GM18861 (cell line): ENCODE measurements around the gene HYAL3.
"Not testable (repeated sequence)": the region's sequence is repeated elsewhere in the genome, so short reads cannot be mapped to it uniquely, and the experiment has no call there.

Experiments used
- ATAC-seq: cut with Tn5 transposase; IDR thresholded peaks from one replicate; pipeline ENCODE4 v1.9.1; 2021; ENCODE audit not compliant: unreplicated experiment

The HYAL3 gene

DNA sequence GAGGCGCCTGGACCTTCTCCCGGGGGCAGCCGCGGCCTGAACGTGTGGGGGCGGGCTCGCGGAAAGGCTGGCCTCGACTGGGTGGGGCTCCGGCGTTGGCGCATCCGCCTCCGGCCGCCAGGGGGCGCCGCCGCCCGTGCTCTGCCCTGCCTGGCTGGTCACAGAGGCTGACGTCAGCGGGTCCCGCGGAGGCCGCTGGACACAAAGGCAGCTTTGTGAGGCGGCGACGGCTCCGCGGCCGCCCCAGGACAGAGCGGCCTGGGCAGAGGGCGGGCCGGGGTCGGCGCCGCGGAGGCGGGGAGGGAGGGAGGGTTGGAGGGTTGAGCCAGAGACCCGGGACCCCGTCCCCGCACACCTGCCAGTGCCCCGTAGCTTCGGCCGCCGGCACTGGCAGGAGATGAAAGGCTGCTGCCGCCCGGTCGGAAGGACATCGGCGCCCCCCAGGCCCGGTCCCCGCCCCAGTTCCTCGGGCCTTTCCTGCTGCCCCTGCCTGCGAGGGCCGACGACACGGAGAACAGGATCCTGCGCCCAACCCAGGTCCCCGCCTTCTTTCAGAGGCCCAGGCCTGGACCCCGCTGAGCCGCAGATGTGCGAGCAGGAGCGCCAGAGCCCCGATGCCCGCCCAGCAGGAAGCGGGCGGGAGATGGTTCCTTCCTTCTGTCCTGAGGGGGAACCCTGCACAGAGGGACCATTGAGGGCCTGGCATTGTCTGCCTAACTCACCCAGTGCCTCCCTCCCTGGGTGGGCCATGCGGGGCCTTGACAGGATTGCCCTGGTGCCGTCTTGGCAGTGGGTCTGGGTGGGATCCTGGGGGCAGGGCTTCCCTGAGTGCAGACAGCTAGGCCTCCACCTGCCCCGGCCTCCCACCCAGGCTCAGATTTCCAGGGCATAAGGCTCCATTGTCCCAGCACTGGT lies 38.9 kb downstream of the HYAL3 start:
- ATAC-seq, result peak; percentile 82

DNA sequence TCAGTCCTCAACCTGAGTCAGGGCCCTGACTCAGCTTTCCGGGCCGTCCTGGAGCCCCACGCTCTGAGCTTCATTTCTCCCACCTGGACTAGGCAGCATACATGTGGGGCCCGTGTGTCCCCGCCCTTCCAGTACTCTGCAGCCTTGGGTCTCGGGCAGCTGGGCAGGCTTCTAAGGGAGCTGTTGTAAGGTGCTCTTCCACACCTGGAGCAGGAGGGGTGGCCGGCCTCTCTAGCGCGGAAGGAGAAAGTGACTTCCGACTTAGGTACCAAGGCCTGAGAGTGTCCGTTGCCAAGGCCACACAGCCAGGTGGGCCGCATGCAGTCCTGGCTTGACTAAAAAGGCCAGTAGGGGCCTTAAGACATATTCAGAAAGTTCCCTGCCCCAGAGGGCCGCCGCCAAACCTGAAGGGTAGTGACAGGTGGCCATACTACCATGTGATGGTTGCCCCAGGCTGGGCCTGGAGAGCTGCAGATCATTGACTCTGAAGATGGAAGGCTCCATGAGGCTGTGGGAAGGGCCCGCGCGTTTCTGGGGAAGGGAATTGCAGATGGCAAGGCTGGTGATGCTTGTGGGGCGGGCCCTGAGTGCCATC lies 39.7 kb downstream of the HYAL3 start:
- ATAC-seq, result peak; percentile 10

DNA sequence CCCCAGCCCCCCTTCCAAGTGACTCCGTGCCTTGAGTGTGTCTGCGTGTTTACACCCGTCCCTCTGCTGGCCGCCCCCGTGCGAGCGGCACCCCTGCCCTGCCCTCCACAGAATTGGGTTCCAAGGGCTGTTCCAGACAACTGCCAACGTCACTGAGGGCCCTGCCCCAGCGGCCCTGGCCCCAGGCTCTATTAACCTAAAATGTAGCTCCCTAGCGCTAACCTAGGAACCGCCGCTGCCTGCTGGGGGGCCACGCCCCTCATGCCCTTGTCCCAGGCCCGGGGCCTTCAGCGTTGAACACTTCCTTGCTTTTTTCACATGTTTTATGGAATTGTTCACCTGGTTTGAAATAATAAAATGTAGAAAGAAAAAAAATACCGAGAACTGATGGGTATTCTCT lies 40.2 kb downstream of the HYAL3 start:
- ATAC-seq, result no peak

DNA sequence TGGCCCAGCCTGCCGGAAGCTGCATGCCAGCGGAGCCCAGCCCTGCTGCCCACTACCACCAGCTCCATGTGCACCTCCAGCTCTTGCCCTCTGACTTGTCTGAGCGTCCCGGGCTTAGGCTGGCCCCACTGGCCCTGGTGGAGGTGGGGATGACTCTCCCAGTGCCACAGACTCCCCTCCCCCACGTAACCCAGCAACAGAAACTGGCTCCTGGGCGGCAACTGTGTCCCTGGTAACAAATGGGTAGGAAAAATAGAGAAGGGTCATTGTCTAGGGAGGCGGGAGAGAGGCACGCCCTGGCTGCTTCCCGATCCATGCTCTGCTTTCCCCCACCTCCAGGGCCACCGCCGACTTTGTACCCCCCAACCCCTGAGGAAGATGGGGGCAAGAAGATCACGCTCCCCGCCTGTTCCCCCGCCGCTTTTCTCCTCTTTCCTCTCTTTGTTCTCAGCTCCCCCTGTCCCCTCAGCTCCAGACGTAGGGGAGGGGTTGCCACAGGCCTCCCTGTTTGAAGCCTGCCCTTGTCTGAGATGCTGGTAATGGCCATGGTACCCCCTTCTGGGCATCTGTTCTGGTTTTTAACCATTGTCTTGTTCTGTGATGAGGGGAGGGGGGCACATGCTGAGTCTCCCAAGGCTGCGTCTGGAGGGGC lies 41.0 kb downstream of the HYAL3 start:
- ATAC-seq, result no peak

DNA sequence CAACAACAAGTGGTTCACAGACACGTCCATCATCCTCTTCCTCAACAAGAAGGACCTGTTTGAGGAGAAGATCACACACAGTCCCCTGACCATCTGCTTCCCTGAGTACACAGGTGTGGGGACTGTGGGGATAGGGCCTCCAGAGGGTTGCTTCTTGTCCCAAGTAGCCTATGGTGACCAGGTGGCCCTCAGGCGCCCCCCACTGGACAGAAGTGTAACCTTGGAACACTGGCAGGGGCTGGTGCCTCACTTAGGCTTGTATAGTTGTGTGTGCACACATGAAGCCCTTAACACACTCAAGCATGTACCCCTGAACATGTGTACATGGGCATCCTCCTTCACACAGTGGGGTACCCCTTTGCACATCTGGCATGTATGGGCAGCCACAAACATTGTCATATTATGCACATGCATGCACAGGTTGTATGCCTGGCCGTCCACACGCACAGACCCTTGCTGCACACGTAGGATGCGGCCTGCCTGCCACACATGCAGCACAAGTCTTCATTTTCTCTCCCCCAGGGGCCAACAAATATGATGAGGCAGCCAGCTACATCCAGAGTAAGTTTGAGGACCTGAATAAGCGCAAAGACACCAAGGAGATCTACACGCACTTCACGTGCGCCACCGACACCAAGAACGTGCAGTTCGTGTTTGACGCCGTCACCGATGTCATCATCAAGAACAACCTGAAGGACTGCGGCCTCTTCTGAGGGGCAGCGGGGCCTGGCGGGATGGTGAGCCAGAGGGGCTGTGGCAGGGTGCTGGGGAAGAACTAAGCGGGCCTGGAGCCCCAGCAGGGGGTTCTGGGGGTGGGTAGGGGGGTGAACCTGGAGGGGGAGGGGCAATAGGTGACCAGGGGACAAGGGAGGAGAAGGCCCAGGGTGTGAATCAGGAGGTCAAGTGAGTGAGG lies 42.0 kb downstream of the HYAL3 start:
- ATAC-seq, result no peak

DNA sequence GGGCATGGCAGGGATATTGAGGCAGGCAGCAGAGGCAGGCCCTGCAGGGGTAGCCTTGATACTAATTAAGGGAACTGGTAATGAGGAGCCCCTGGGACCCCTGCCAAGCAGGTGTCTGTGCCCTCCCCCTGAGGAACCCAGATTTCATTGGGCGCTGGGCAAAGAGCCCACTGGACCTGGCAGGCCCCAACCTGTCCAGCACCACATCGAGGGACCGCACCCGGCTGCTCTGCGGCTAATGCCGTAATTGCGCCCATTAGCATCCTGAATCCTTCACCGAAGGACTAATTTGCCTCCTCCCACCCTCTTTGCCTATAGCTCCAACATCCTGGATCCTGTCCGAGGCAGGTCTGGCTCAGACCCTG lies 44.0 kb downstream of the HYAL3 start:
- no peak for ATAC-seq

DNA sequence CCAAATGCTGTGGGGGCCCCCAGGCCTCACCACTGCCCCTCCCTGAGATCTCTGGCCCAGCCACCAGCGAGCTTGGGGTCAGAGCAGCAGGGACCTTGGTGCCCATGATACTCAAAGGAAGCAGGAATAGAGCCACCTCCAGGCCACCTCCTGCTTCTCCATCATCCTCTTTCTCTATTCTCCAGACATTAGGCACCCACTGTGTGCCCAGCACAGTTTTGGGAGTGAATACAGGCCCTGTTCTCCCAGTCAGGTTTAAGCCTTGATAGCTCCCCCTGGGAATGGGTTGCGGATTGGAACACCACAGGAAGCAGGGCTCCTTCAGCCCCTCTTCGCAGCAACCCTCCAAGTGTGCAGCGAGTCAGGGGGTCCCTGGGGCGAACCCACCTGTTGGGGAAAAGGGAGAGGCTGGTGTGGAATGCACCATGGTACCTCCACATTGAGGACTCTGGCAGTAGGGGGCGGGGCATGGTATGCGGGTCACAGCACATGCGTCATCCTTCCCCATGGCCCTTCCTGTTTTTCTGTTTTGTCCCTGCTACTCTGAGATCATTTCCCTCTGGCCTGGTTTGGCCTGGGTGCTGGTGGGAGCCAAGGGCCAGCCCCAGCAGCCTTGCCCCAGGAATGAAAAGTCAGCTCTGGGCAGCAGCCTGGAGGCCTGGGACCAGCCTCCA lies 44.5 kb downstream of the HYAL3 start:
- ATAC-seq, result no peak

DNA sequence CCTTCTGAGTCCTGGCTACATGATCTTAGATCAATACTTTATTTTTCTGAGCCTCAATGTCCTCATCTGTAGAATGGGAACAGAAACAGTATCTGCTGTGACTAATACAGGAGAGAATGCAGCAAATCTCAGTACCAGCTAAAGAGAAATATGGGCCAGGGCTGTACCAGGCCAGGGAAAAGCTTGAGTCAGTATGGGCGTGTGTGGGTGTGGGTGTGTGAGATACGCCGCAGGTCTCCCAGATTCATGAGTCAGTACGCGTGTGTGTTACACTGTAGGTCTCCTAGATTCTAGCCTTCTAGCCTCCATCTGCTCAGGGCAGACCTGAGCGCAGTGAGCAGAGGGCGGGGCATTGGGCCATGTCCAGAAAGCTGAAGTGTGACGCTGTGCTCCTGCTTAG lies 48.0 kb downstream of the HYAL3 start:
- ATAC-seq, result no peak

DNA sequence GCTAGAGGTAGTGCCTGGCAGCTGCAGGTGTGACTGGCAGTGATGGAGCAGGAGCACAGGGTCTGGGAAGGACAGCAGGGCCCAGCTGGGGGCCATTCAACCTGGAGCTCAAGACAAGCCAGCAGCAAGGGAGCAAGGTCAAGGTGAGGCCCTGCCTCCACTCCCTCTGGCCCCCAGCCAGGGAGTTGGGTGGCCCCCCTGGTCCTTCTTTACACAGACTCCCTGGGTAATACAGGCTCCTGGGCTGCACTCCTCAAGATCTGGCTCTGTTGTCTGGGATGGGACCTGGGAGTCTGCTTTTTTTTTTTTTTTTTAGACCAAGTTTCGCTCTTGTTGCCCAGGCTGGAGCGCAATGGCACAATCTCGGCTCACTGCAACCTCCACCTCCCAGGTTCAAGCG lies 48.7 kb downstream of the HYAL3 start:
- no peak for ATAC-seq

DNA sequence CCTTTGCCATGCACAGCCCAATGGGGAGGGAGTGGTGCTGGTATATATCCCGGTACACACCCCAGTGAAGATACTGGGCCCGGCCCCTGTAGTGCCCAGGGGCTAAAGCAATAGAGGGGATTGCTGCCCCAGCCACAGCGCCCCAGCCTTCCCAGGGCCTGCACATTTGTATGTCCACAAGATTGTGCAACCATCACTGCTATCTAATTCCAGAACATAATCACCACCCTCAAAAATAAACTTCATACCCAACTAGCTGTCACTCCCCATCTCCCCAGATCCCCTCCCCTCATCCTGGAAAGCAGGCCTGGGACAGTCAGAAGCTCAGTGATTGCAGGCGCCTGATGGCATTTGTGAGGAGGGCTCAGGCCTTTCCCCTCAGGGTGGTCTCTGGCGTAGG lies 49.7 kb downstream of the HYAL3 start:
- no peak for ATAC-seq

DNA sequence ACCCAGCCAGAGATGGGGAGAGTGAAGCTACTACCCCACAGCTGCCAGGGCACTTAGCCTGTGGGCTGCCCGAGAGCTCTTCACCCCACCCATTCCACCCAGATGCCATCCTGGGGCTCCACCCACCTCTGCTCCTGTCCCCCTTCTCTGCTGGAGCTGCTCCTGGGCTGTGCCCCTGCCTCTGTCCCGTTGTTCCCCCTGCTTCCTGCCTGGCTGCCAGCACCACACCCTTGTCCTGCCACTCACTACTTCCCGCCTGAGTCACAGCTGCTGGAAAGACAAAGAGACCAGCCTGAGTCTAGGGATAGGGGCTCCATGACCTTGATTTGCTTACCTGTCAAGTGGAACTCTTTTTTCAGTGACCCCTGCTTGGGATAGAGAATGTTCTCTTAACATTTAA lies 50.8 kb downstream of the HYAL3 start:
- no peak for ATAC-seq

DNA sequence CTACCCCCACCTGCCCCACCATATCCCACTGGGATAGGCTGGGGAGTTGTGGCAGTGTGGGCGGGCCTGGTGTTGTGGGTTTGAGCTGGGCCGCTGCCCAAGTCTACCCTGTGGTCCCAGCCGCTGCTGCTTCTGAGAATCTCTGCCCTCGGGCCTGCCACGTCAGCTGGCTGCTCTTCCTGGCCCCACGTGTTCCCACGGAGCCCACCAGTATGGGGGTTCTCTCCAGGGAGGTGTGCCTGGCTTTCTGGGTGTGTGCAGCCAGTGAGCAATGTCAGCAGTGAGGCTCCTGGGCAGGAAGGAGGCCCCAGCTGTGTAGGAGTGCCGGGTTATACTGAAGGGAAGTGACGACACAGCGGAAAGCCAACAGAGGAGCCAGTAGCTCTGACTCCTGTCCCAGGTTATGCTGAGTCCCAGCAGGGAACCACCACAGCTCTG lies 52.7 kb downstream of the HYAL3 start:
- ATAC-seq, result peak; percentile 39

DNA sequence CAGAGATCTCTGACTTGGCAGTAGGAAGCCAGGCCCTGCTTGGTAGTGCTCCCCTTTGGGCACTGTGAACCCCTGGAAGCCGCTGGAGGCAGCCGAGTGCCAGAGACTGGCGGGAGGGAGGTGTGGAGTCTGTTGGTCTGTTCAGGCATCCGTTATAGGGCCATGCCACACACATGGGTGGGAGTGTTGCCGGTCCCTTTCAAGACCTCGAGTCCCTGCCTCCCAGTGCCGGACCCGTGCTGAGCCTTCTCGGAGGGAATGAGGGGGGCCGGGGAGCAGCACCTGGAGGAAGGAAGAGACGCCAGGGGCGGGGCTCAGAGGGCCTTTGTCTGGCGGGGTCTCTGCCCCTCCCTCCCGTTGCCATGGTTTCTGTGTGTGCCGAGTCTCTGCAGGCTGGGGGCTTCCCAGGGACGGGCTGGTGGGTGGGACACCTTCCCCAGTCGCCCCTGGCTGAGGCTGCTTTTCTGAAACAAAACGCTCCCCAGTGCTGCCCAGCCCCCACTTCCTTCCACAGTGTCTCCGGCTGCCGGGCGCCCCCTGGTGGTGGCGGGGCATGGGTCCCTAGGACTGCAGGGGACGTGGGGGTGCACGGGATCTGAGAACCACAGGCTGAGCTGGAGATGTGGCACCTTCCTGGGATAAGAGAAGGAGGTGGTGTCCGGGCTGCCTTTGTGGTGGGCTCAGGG lies 53.2 kb downstream of the HYAL3 start:
- ATAC-seq, result peak; percentile 44

DNA sequence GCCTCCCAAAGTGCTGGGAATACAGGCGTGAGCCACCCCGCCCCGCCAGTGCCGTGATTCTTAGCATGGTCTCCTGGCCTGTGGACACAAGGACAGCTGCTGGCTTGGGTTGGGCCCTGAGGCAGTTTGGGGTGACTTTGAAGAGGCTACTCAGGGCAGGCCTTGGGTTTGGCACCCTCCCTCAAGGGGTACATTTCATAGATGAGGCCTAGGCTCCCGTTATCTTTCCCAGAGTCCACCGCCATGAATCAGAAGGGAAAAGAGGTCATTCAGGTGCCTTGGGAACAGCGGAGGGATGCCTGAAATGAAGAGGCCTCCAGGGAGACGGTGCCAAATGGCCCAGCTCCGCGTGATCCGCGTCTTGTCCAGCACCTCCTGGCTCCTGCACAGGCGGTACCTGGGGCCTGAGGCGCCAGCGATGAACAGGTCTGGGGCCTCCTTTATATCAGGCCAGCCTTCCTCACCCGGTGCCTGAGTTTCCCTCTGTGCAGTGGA lies 53.9 kb downstream of the HYAL3 start:
- no peak for ATAC-seq

DNA sequence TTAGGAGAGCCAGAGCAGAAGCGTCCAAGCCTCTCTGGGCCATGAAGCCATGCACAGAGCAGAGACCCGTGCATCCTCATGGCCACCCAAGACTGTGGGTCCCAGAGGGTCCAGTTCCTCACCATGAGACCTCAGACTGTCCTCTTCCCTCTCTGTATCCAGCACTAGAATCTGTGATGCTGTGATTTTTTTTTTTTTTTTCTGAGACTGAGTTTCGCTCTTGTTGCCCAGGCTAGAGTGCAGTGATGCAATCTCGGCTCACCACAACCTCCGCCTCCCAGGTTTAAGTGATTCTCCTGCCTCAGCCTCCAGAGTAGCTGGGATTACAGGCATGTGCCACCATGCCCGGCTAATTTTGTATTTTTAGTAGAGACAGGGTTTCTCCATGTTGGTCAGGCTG lies 54.4 kb downstream of the HYAL3 start:
- not testable (repeated sequence) for ATAC-seq

DNA sequence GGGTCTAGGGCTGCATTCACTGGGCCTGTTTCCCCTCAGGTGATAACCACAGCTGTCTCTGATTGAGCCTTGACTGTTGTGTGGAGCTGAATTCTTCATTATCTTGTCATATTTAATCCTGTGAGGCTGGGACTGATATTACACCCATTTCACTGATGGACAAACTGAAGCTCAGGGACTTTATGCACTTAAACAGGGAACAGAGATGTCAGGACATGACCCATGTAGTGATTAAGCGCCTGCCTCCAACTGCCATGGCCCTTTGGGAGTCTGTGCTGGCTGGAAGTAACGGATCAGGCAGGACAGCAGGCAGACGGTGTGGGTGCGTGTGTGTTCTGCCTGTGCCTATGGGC lies 55.7 kb downstream of the HYAL3 start:
- ATAC-seq, result no peak

DNA sequence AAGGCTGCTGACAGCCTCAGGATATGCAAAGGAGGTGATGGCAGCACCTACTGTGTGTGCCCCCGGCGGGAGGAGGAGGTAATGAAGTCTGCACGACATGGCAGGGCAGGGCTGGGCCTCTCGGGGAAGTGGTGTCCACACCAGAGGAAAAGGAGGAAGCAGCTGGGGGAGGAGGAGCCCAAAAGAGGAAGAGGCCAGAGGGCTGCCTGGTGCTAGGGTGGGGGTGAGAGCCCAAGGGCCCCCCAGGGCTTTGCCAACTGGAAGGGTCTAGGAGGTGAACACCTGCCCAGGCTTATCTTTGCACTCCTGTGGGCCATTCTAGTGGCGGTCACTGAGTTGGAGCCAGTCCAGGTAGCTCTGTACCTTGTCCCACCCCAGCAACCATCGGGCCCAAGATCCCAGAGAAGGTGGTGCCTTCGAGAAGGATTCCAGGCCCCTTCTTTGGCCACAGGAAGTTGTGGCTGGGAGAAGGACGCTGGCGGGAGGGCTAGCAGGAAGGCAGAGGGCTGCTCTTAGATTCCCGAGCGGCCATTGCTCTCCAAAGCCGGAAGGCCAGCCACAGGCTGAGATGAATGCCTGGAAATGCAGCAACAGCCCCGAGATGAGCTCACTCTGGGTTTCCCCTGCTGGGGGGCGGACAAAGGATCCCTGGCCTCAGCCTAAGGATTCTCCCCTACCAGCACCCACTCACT lies 56.2 kb downstream of the HYAL3 start:
- ATAC-seq, result no peak
